OCI-LY7 (cell line): ENCODE measurements around the gene ATP8B1. TPM values are rescaled to one million over a fixed set of nuclear protein-coding genes. Genes with fewer than 3 reads are reported as not detected.

Source experiments
- BruUV-seq: library from RNA; stranded (reverse); fragments of 400-500 nt; replicated peaks from 2 replicates; lab custom pipeline; 2021; lab: Mats Ljungman, UMichigan
- CTCF ChIA-PET: fragments of 300-600 bp; sonication (Branson Sonifier 250); formaldehyde crosslinking; loops from one replicate; lab custom pipeline; 2022; ENCODE audit warnings: antibody characterized with exemption; ENCODE audit not compliant: unreplicated experiment; lab: Charles Lee
- POLR2A ChIA-PET: fragments of 300-600 bp; sonication (Branson Sonifier 250); formaldehyde crosslinking; loops from one replicate; lab custom pipeline; 2022; ENCODE audit warnings: antibody characterized with exemption; lab: Charles Lee
- DNase-seq: peaks from one replicate; pipeline ENCODE4 v3.0.0-alpha.2; 2015; ENCODE audit warnings: low spot score
- H2AFZ ChIP-seq: fragments of 200-600 bp; sonication (generic), shearing (Covaris generic); 2 replicates; pipeline ENCODE4 v1.6.1; 2014; ENCODE audit warnings: mild to moderate bottlenecking, antibody characterized with exemption, low read length, moderate library complexity
- H3K27ac ChIP-seq: fragments of 200-600 bp; sonication (generic); 2 replicates; pipeline ENCODE4 v1.5.1; 2014; ENCODE audit warnings: mixed run types, low read depth, mild to moderate bottlenecking, moderate library complexity, low read length, inconsistent platforms; ENCODE audit not compliant: poor library complexity, severe bottlenecking
- H3K36me3 ChIP-seq: fragments of 200-600 bp; sonication (generic); 2 replicates; pipeline ENCODE4 v1.6.1; 2014; ENCODE audit warnings: mild to moderate bottlenecking, antibody characterized with exemption, low read length, moderate library complexity, mixed read lengths; ENCODE audit not compliant: insufficient read depth
- H3K4me1 ChIP-seq: fragments of 200-600 bp; sonication (generic); 2 replicates; pipeline ENCODE4 v1.5.1; 2014; ENCODE audit warnings: mild to moderate bottlenecking, low read length; ENCODE audit not compliant: insufficient read depth, poor library complexity, severe bottlenecking
- H3K4me2 ChIP-seq: fragments of 200-600 bp; sonication (generic); 2 replicates; pipeline ENCODE4 v1.6.1; 2014; ENCODE audit warnings: mild to moderate bottlenecking, low read length
- H3K4me3 ChIP-seq: fragments of 200-600 bp; sonication (generic); 2 replicates; pipeline ENCODE4 v1.5.1; 2014; ENCODE audit warnings: mild to moderate bottlenecking, low read depth, low read length; ENCODE audit not compliant: poor library complexity, severe bottlenecking
- H3K79me2 ChIP-seq: fragments of 200-600 bp; sonication (generic); 2 replicates; pipeline ENCODE4 v1.6.1; 2016; ENCODE audit warnings: low read depth, mild to moderate bottlenecking, low read length, moderate library complexity, mixed read lengths; ENCODE audit not compliant: insufficient read depth
- H3K9me2 ChIP-seq: fragments of 200-600 bp; sonication (generic); 2 replicates; pipeline ENCODE4 v1.6.1; 2016; ENCODE audit warnings: mild to moderate bottlenecking, low read length, mixed read lengths; ENCODE audit not compliant: insufficient read depth
- H3K9me3 ChIP-seq: fragments of 200-600 bp; sonication (generic); 2 replicates; pipeline ENCODE4 v1.6.1; 2014; ENCODE audit warnings: mild to moderate bottlenecking, mixed run types, low read length, mixed read lengths
- H4K20me1 ChIP-seq: fragments of 200-600 bp; sonication (generic); 2 replicates; pipeline ENCODE4 v1.6.1; 2014; ENCODE audit warnings: mild to moderate bottlenecking, antibody characterized with exemption, low read length, moderate library complexity, mixed read lengths; ENCODE audit not compliant: insufficient read depth
- CTCF ChIP-seq: fragments of 200-600 bp; sonication (generic); conservative IDR thresholded peaks from 2 replicates; pipeline ENCODE4 v1.5.1; 2014; ENCODE audit warnings: mild to moderate bottlenecking, antibody characterized with exemption, low read length, moderate library complexity, mixed read lengths
- EZH2phosphoT487 ChIP-seq: fragments of 200-600 bp; sonication (generic); IDR thresholded peaks from 2 replicates; pipeline ENCODE4 v1.6.1; 2018; ENCODE audit warnings: low read depth, borderline replicate concordance, mild to moderate bottlenecking, mixed run types, antibody characterized with exemption, low read length, moderate library complexity, mixed read lengths
- intact Hi-C: fragments of 100-400 bp; cut with micrococcal nuclease; formaldehyde crosslinking; loops from one replicate; pipeline ENCODE4 v1.10.0; 2022; ENCODE audit not compliant: unreplicated experiment
- total RNA-seq, 2 experiments: library from RNA; depleted of rRNA in 1 of 2; stranded (reverse); fragments of >200 nt in 1 of 2; shearing (Covaris generic) in 1 of 2; gene quantifications; 2 replicates each; pipeline ENCODE4 v1.2.3, GENCODE V29; 2014 to 2022

Gene ATP8B1
- total RNA-seq, 2 experiments from 2014 or later = not detected

DNA sequence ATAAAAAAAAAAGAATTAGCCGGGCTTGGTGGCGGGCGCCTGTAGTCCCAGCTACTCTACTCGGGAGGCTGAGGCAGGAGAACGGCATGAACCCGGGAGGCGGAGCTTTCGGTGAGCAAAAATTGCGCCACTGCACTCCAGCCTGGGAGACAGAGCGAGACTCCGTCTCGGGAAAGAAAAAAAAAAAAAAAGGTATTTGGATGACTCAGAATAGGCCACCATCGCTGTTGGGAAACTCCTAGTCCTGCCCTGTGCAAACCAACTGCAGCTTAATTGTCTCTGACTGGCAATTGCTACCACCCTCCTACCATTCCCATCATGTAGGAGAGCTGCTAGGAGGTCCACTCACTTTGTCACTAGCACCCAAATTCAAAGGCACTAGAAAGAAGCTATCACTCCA, 43.5 kb downstream of the ATP8B1 start:
- POLR2A ChIA-PET = interaction anchor here (0.6 kb wide), 1 partner anchor 310 kb away, joined by 3 read pairs; no protein-coding TSS in a partner anchor

DNA sequence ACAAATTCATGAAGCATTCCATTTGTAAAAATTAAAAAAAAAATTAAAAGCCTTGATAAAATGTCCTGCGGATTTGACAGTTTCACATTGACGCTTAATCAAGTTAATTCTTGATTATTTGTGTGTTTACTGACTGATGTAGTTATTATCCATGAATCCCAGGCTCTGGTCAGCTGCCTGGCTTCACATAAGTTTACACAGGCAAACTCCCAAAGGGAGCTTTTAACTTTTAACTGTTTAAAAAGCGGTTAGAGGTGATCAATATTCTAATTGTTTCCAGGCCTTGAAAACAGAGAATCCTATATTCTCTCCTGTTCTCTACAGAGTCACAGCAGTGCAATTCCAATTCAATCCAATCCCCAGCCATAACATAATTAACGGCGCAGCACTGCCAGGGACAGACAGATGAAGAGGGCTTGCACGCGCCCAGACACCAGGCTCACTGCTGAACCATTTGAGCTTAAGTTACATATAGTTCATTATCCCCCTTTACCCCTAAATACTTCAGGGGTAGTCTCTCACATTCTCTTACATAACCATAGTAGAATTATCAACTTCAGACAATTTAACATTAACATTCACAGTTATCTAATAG, 47.5 kb downstream of the ATP8B1 start:
- H3K4me2 ChIP-seq = no peak overlapping the region
- no peaks in the 10 kb centered on the region for H3K79me2 ChIP-seq
- no peak overlapping the region for H3K27ac ChIP-seq
- no peaks in the 10 kb centered on the region for H3K36me3 ChIP-seq
- TF ChIP-seq EZH2phosphoT487 (no peak), CTCF (no peak)
- H3K4me1 ChIP-seq = no peaks in the 10 kb centered on the region
- no peaks in the 10 kb centered on the region for H4K20me1 ChIP-seq
- ChIA-PET CTCF (no interaction called here), POLR2A (interaction anchor here (0.7 kb wide), 1 partner anchor 605 kb away, joined by 3 read pairs; no protein-coding TSS in a partner anchor)
- H2AFZ ChIP-seq = no peak overlapping the region
- no peak overlapping the region for H3K4me3 ChIP-seq
- DNase-seq = no peak
- no TSS peak for BruUV-seq
- intact Hi-C loops = no loop called here
- no peaks in the 10 kb centered on the region for H3K9me3 ChIP-seq
- H3K9me2 ChIP-seq = no peaks in the 10 kb centered on the region

More for the DNA sequence above, 43.5 kb downstream of the ATP8B1 start:
- Histone ChIP-seq H3K4me1 (no peaks in the 10 kb centered on the region), H3K4me2 (no peak overlapping the region), H3K4me3 (no peak overlapping the region), H3K9me2 (no peaks in the 10 kb centered on the region), H4K20me1 (no peaks in the 10 kb centered on the region), H3K27ac (no peak overlapping the region), H2AFZ (no peak overlapping the region), H3K79me2 (no peaks in the 10 kb centered on the region), H3K36me3 (no peaks in the 10 kb centered on the region), H3K9me3 (no peaks in the 10 kb centered on the region)
- DNase-seq = no peak
- CTCF ChIA-PET = no interaction called here
- intact Hi-C loops = no loop called here
- no TSS peak for BruUV-seq
- no peak for TF ChIP-seq CTCF

DNA sequence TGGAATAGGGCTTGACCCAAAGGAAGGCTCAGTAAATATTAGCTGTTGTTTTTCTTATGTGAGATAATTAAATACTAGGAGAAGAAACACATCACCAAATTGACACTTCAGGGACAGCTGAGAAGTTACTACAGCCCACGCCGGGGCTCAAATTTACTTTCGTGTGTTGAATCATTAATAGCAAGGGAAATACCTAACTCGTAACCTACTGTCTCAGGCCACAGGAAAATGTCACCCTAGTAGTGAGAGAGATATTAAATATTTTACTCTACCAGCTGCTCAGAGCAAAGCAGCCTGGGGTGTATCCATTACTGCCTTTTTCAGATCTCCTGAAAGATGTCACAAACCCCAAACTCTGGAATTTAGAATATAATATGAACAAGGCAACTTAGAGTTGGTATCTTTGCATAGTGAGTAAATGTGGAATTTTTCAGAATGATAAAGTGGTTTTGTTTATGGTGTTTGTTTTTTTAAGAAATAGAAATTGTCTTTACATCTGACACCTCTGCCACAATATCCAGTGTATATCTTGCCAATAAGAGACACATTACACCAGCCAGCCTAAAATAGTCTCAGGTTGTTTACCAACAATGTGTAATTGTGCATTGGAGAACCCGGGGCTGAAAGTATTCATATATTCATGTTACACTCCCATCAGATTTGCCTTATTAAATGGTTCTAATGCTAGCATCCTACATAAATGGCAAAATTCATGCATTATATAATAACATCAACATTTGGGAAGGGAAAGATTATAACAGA, 48.4 kb downstream of the ATP8B1 start:
- Histone ChIP-seq H2AFZ (no peak overlapping the region), H4K20me1 (no peaks in the 10 kb centered on the region), H3K79me2 (no peaks in the 10 kb centered on the region), H3K4me2 (no peak overlapping the region), H3K4me1 (no peaks in the 10 kb centered on the region), H3K27ac (no peak overlapping the region), H3K9me2 (no peaks in the 10 kb centered on the region), H3K9me3 (no peaks in the 10 kb centered on the region), H3K4me3 (no peak overlapping the region), H3K36me3 (no peaks in the 10 kb centered on the region)
- TF ChIP-seq CTCF (no peak), EZH2phosphoT487 (no peak)
- CTCF ChIA-PET = no interaction called here
- BruUV-seq = no TSS peak
- POLR2A ChIA-PET = no interaction called here
- intact Hi-C loops = no loop called here
- no peak for DNase-seq
